ENCODE data around the gene HESX1. TPM values are rescaled to one million over a fixed set of nuclear protein-coding genes. Genes with fewer than 3 reads are reported as not detected.

Gene HESX1
- total and polyA plus RNA-seq, 2 of the 4 experiments (the other 2 are of a cell fraction) = 0.36 to 0.82 TPM

DNA sequence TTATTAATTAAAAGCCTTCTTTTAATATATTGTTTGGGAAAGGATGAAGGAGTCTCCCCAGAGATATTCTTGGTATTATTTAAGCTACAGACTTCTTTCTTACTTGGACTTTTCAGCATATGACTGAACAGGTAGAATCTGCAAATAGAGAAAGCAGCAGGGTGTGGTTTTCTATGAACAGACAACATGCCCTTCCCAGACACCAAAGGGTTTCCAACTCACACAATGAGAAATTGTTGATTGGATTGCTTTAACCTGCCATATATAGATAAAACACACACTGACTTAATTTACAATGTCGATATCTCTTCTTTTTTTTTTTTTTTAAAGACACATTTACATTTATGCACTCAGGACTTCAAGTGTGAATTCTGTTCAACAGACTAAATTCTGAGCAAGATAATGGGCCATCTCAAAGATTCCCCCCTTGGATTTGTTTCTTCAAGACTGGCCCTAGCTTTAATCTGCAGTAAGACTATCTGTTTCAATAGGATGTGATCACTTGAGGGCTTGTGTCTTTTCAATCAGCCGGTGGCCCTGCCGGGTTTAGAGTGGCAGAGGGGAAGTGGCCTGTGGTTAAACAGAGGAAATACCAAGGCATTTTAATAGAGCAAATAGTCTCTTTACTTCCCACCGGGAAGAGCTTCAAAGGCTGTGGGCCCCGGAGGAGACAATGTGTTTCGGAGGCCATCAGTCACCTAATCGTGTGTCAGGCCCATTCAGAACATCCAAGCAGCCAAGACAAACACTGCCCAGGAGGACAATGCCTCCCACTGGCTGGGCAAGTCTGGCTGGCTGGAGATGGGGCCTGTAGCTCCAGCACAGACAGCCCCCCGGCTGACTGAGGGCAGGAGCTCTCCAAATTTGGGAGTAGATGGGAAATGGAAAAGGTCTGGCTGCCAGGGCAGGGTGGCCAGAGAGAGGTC, 40.7 kb downstream of the HESX1 start (continued):
- TF ChIP-seq, protein P1, sequence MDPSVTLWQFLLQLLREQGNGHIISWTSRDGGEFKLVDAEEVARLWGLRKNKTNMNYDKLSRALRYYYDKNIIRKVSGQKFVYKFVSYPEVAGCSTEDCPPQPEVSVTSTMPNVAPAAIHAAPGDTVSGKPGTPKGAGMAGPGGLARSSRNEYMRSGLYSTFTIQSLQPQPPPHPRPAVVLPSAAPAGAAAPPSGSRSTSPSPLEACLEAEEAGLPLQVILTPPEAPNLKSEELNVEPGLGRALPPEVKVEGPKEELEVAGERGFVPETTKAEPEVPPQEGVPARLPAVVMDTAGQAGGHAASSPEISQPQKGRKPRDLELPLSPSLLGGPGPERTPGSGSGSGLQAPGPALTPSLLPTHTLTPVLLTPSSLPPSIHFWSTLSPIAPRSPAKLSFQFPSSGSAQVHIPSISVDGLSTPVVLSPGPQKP (IDR thresholded peaks at IDR 0.05; ENCODE audit: borderline replicate concordance, low read depth, low read length) = no peak
- TF ChIP-seq POLR2A (IDR thresholded peaks at IDR 0.05; ENCODE audit: low read depth, low read length) = no peak
- TF ChIP-seq CEBPB (IDR thresholded peaks at IDR 0.05; ENCODE audit: low read depth, low read length) = no peak
- no peak for TF ChIP-seq RAD21 (IDR thresholded peaks at IDR 0.05; ENCODE audit: low read length)

DNA sequence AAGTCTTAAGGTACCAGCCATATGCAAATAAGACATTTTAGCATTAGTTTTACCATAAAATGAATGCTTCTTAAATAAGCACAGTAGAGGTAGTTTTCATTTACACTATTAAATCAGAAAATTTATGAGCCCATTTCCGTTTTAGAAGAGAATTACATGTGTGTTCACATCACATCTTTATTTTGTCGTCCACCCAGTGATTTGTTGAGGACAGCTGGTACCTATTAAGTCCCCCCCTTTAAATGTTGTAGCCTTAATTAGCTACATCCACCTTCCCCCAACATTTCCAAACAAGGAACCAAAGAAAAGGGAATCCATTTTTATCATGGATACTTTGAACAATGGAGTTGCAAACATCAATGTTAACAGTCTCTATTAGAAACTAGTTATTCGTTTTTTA, 41.5 kb downstream of the HESX1 start:
- no peak for ATAC-seq (ENCODE audit: low read depth)
- no peaks in the 10 kb centered on the region for H3K9me3 ChIP-seq (ENCODE audit: control insufficient read depth, insufficient read depth, low read length)

More for the DNA sequence above, 41.5 kb downstream of the HESX1 start:
- Histone ChIP-seq H4K8ac (ENCODE audit: low read depth in 2 of 2, low read length in 2 of 2) (no peak overlapping the region), H4K91ac (ENCODE audit: insufficient read depth, low read depth, low read length) (no peak overlapping the region), H3K36me3 (ENCODE audit: control insufficient read depth, insufficient read depth, low read length) (no peaks in the 10 kb centered on the region), H3K4ac (ENCODE audit: low read depth, low read length) (no peak overlapping the region), H3K4me2 (ENCODE audit: low read depth, low read length) (no peak overlapping the region), H3K56ac (ENCODE audit: extremely low read depth, insufficient read depth, low read length) (no peak overlapping the region), H3K14ac (replicated peaks; ENCODE audit: low read depth, low read length) (no peak overlapping the region), H4K5ac (ENCODE audit: low read depth, low read length) (no peak overlapping the region), H2BK20ac (ENCODE audit: low read depth, low read length) (no peak overlapping the region), H2BK120ac (ENCODE audit: low read depth, low read length) (no peak overlapping the region), H3K23ac (ENCODE audit: low read depth, low read length) (no peak overlapping the region), H3K9ac (ENCODE audit: low read depth, low read length) (no peak overlapping the region), H2BK5ac (ENCODE audit: low read depth, low read length, poor library complexity, severe bottlenecking) (no peak overlapping the region), H4K20me1 (ENCODE audit: insufficient read depth, low read length) (no peaks in the 10 kb centered on the region), H3K4me3 (ENCODE audit: insufficient read depth, low read depth, low read length) (no peak overlapping the region), H3K18ac (ENCODE audit: low read depth, low read length) (no peak overlapping the region), H2AK5ac (ENCODE audit: low read depth, low read length) (no peak overlapping the region), H3K79me1 (ENCODE audit: low read depth in 1 of 2, low read length in 2 of 2) (no peaks in the 10 kb centered on the region), H3K4me1 (ENCODE audit: control insufficient read depth, insufficient read depth, low read length) (peaks cover 2% of the 10 kb centered on the region; the same call in 1 of the 2 replicates), H2BK15ac (ENCODE audit: low read depth, low read length) (no peak overlapping the region), H3K27me3 (ENCODE audit: control insufficient read depth, insufficient read depth, low read length) (peaks cover 26% of the 10 kb centered on the region), H3K27ac (ENCODE audit: insufficient read depth, low read length) (no peak overlapping the region), H2AFZ (replicated peaks; ENCODE audit: low read length, poor library complexity) (no peak overlapping the region), H2AK9ac (replicated peaks; ENCODE audit: low read depth, low read length, poor library complexity) (no peak overlapping the region), H3K9me1 (ENCODE audit: insufficient read depth, low read length) (no peaks in the 10 kb centered on the region)
- no peak for TF ChIP-seq RFX5 (IDR thresholded peaks at IDR 0.05; ENCODE audit: low read depth, low read length)
- no peak for TF ChIP-seq CHD1 (IDR thresholded peaks at IDR 0.05; ENCODE audit: low read depth, low read length)
- ChIA-PET CTCF (no interaction called here), POLR2A (ENCODE audit: unreplicated experiment) (no interaction called here)
- dilution Hi-C loops (cut with HindIII; ENCODE audit: low sequenced_read_pairs, unreplicated experiment) (no loop called here), intact Hi-C loops (cut with micrococcal nuclease) (no loop called here), in situ Hi-C loops (cut with MboI; ENCODE audit: low sequenced_read_pairs) (loop anchor here (25.0 kb wide), 1 partner anchor 404 kb away; the partner anchor contains the start of gene PDE12)
- DNase-seq = no peak
- no TSS peak for BruUV-seq (replicated peaks)
- no CpG with 5 or more reads among the region's 3 CpGs for WGBS, 2 experiments (ENCODE audit: extremely low coverage in 2 of 2, insufficient read length in 1 of 2)

All from IMR-90 (cell line).